Adrenal gland (tissue), 12 donors: Measurements from ENCODE around the gene SPPL2C. TPM values are rescaled to one million over a fixed set of nuclear protein-coding genes. Genes with fewer than 3 reads are reported as not detected.

Experiments used
- DNase-seq, 7 donors: peaks; one replicate each; pipeline ENCODE4 v3.0.0-alpha.2; 2019 to 2020
- H3K27ac ChIP-seq, 5 donors: fragments of 200-600 bp; sonication (generic) in 4 of 5; 1 replicate in 3 of 5; 2 replicates in 2 of 5; pipeline versions ENCODE4 v1.5.1 to v1.8.0; 2016 to 2020; ENCODE audit warnings: mild to moderate bottlenecking in 1 of 5
- H3K27me3 ChIP-seq: fragments of 200-600 bp; 2 replicates; pipeline ENCODE4 v1.8.0; 2021
- H3K36me3 ChIP-seq, 2 donors: fragments of 200-600 bp; replicated peaks in 1 of 2; 1 replicate in 1 of 2; 2 replicates in 1 of 2; pipeline versions ENCODE4 v1.5.1 to v1.8.0; 2018 to 2022
- H3K4me1 ChIP-seq, 2 donors: fragments of 200-600 bp; replicated peaks in 1 of 2; 1 replicate in 1 of 2; 2 replicates in 1 of 2; pipeline versions ENCODE4 v1.5.1 to v1.8.0; 2018 to 2021
- H3K4me3 ChIP-seq, 4 donors: fragments of 200-600 bp; sonication (generic) in 3 of 4; one replicate each; pipeline ENCODE4 v1.5.1; 2016 to 2018
- H3K9me3 ChIP-seq, 3 donors: fragments of 200-600 bp; sonication (generic) in 1 of 3; replicated peaks in 1 of 3; 1 replicate in 2 of 3; 2 replicates in 1 of 3; pipeline versions ENCODE4 v1.5.1 to v1.8.0; 2016 to 2021
- CTCF ChIP-seq, 6 experiments: fragments of 450-650 bp in 4 of 6; fragments of 200-600 bp in 2 of 6; sonication (generic) in 1 of 6; IDR thresholded peaks; 1 replicate in 5 of 6; 2 replicates in 1 of 6; pipeline versions ENCODE4 v1.5.1 to v1.8.0; 2016 to 2021; ENCODE audit warnings: antibody characterized with exemption in 6 of 6, mild to moderate bottlenecking in 2 of 6, moderate library complexity in 1 of 6
- POLR2A ChIP-seq, 2 donors: fragments of 450-650 bp; IDR thresholded peaks; one replicate each; pipeline ENCODE4 v1.6.1; 2017; ENCODE audit warnings: antibody characterized with exemption in 2 of 2, mild to moderate bottlenecking in 2 of 2, moderate library complexity in 1 of 2
- WGBS, 4 donors: extraction: QIAGEN DNeasy Blood & Tissue Kit in 2 of 4; methylation state at CpG; one replicate each; pipeline versions ENCODE4 v1.1.5 to v1.1.7; 2013 to 2017; 5-methylcytosine and 5-hydroxymethylcytosine counted together
- intact Hi-C, 2 donors: fragments of 100-400 bp; cut with DNase I; formaldehyde crosslinking; loops; one replicate each; pipeline versions ENCODE4 v1.14.1 to v1.15.0; 2022 to 2023
- polyA plus RNA-seq, 3 donors: library from polyadenylated mRNA; stranded (reverse); fragments of 200-250 nt in 2 of 3; fragments of 350-450 nt in 1 of 3; fragmentation: Illumina TruSeq in 1 of 3; extraction: RNeasy Lipid Tissue Mini Kit (QIAGEN cat#74804) in 1 of 3; gene quantifications; one replicate each; pipeline ENCODE4 v1.2.3, GENCODE V29; 2013 to 2014
- total RNA-seq, 9 donors: library from RNA; depleted of rRNA in 4 of 9; stranded (reverse); fragments of >200 nt in 4 of 9; fragments of 120-200 nt in 1 of 9; fragmentation: NEBNext Ultra II Directional in 1 of 9; extraction: Animal tissue kit (Norgen Biotek cat#: 25700) in 1 of 9; gene quantifications; one replicate each; pipeline versions ENCODE4 v1.1.0 to v1.2.4, GENCODE V29; 2013 to 2023
- donor health status: healthy with polysubstance abuse.
- donor health status: Bipolar disorder and iron deficiency.
- donor health status: DM: yes; HTN: yes; CAD: no.
- donor health status: DM: no; HTN: no; CAD: no.
- donor health status: DM: no; HTN: no; CAD: no.
- donor health status: DM: yes; HTN: yes; CAD: no.

The SPPL2C gene
- total and polyA plus RNA-seq, 12 donors = not detected

GRCh38 chr17:45883063-45883462, 38.4 kb downstream of the SPPL2C start:
- Histone ChIP-seq H3K27me3 (no peaks in the 10 kb centered on the region), H3K36me3 (no peaks in the 10 kb centered on the region), H3K27ac (no peak overlapping the region), H3K4me1 (no peaks in the 10 kb centered on the region), H3K9me3 (no peaks in the 10 kb centered on the region), H3K4me3 (no peak overlapping the region)
- no peak for DNase-seq
- no peak for TF ChIP-seq POLR2A (IDR thresholded peaks at IDR 0.05)
- no peak for TF ChIP-seq CTCF (IDR thresholded peaks at IDR 0.05)
- intact Hi-C loops = no loop called here
- WGBS, 4 donors = 60 to 100% (median 90%) methylated on average over 1 to 2 of the region's 2 CpGs

- no peaks in the 10 kb centered on the region for H3K27me3 ChIP-seq
- no peaks in the 10 kb centered on the region for H3K36me3 ChIP-seq
- intact Hi-C loops = no loop called here
- no peaks in the 10 kb centered on the region for H3K4me1 ChIP-seq
- H3K4me3 ChIP-seq = no peak overlapping the region
- H3K27ac ChIP-seq = no peak overlapping the region
- WGBS, 4 donors = 84 to 94% (median 88%) methylated on average over 2 of the region's 2 CpGs
- H3K9me3 ChIP-seq = no peaks in the 10 kb centered on the region
- DNase-seq = no peak
- TF ChIP-seq POLR2A (IDR thresholded peaks at IDR 0.05) (no peak), CTCF (IDR thresholded peaks at IDR 0.05) (no peak)
Observed at GRCh38 chr17:45886852-45887251, 42.2 kb downstream of the SPPL2C start.

- no peaks in the 10 kb centered on the region for H3K9me3 ChIP-seq
- no peaks in the 10 kb centered on the region for H3K36me3 ChIP-seq
- intact Hi-C loops = no loop called here
- no peak overlapping the region for H3K27ac ChIP-seq
- no peaks in the 10 kb centered on the region for H3K4me1 ChIP-seq
- no peak overlapping the region for H3K4me3 ChIP-seq
- TF ChIP-seq CTCF (IDR thresholded peaks at IDR 0.05) (no peak), POLR2A (IDR thresholded peaks at IDR 0.05) (no peak)
- no peak for DNase-seq
- H3K27me3 ChIP-seq = no peaks in the 10 kb centered on the region
- whole genome bisulfite sequencing, 4 donors = 52 to 59% (median 55%) methylated on average over 5 of the region's 5 CpGs
Observed at GRCh38 chr17:45888392-45888791, 43.7 kb downstream of the SPPL2C start.

GRCh38 chr17:45889579-45889978, 44.9 kb downstream of the SPPL2C start:
- WGBS, 4 donors = 34 to 42% (median 35%) methylated on average over 3 to 4 of the region's 4 CpGs

More at GRCh38 chr17:45889579-45889978, 44.9 kb downstream of the SPPL2C start:
- Histone ChIP-seq H3K4me3 (no peak overlapping the region), H3K27me3 (no peaks in the 10 kb centered on the region), H3K27ac (no peak overlapping the region), H3K9me3 (no peaks in the 10 kb centered on the region), H3K4me1 (peaks cover 2% of the 10 kb centered on the region in 2 donors), H3K36me3 (no peaks in the 10 kb centered on the region)
- DNase-seq = no peak
- intact Hi-C loops = no loop called here
- no peak for TF ChIP-seq CTCF (IDR thresholded peaks at IDR 0.05)
- TF ChIP-seq POLR2A (IDR thresholded peaks at IDR 0.05) = no peak
